PC-9 (cell line): ENCODE results near the gene KCNK6.

Experiments
- EZH2 ChIP-seq: fragments of 200-600 bp; sonication (generic); IDR thresholded peaks from 2 replicates; pipeline ENCODE4 v1.8.0; 2017; ENCODE audit warnings: antibody characterized with exemption, low read depth
- TF ChIP-seq, protein P1 (sequence below): fragments of 200-600 bp; sonication (generic); conservative IDR thresholded peaks from 2 replicates; pipeline ENCODE4 v1.6.1; 2017; ENCODE audit warnings: mixed run types, antibody characterized with exemption, mild to moderate bottlenecking, moderate library complexity

DNA sequence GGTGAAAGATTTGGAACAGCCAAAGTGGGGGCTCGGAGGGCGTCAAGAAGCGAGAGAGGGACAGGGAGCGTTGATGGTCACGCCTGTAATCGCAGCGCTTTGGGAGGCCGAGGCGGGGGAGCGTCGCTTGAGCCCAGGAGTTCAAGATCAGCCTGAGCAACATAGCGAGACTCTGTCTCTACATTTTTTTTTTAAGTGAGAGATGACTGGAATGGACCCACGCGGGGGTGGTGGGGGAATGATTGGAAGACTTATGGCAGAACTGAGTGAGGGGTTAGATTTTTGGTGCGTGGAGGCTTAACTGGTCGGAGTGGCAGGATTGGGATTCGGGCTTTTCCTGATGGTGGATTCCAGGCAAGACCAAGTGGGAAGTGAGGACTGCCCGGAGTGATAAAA, 55.5 kb downstream of the KCNK6 start:
- TF ChIP-seq, protein P1, sequence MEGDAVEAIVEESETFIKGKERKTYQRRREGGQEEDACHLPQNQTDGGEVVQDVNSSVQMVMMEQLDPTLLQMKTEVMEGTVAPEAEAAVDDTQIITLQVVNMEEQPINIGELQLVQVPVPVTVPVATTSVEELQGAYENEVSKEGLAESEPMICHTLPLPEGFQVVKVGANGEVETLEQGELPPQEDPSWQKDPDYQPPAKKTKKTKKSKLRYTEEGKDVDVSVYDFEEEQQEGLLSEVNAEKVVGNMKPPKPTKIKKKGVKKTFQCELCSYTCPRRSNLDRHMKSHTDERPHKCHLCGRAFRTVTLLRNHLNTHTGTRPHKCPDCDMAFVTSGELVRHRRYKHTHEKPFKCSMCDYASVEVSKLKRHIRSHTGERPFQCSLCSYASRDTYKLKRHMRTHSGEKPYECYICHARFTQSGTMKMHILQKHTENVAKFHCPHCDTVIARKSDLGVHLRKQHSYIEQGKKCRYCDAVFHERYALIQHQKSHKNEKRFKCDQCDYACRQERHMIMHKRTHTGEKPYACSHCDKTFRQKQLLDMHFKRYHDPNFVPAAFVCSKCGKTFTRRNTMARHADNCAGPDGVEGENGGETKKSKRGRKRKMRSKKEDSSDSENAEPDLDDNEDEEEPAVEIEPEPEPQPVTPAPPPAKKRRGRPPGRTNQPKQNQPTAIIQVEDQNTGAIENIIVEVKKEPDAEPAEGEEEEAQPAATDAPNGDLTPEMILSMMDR = no peak
- no peak for TF ChIP-seq EZH2
